Cardiac muscle cell (in vitro differentiated cells and primary cell): Measurements from ENCODE around the gene FRAT2. TPM values are rescaled to one million over a fixed set of nuclear protein-coding genes. Genes with fewer than 3 reads are reported as not detected.
A peak's percentile ranks its signal among the peaks of the same experiment; 100 is the strongest.

Experiments used
- DNase-seq, 2 donors: peaks; one replicate each; pipeline versions ENCODE4 v3.0.0 to v3.0.0-alpha.2; 2010 to 2017; ENCODE audit warnings: low read depth in 1 of 2, low spot score in 1 of 2
- H3K27ac ChIP-seq: fragments of 200-600 bp; sonication (generic); 2 replicates; pipeline ENCODE4 v1.5.1; 2016
- H3K27me3 ChIP-seq: fragments of 200-600 bp; sonication (generic); 2 replicates; pipeline ENCODE4 v1.6.0; 2016; ENCODE audit warnings: control low read depth
- H3K36me3 ChIP-seq: fragments of 200-600 bp; sonication (generic); 2 replicates; pipeline ENCODE4 v1.5.1; 2016; ENCODE audit warnings: control low read depth
- H3K4me1 ChIP-seq: fragments of 200-600 bp; sonication (generic); 2 replicates; pipeline ENCODE4 v1.8.1; 2017; ENCODE audit warnings: low read depth, mild to moderate bottlenecking, mixed run types
- H3K4me3 ChIP-seq: fragments of 200-600 bp; sonication (generic); 2 replicates; pipeline ENCODE4 v1.5.1; 2016; ENCODE audit warnings: mild to moderate bottlenecking
- H3K9me3 ChIP-seq: fragments of 200-600 bp; sonication (generic); 2 replicates; pipeline ENCODE4 v1.5.1; 2017; ENCODE audit warnings: low read depth, mild to moderate bottlenecking, control low read depth
- CTCF ChIP-seq: IDR thresholded peaks from 2 replicates; pipeline ENCODE4 v1.5.1; 2012; ENCODE audit warnings: low read depth, mild to moderate bottlenecking, low read length
- polyA plus RNA-seq: library from polyadenylated mRNA; unstranded; fragments of >200 nt; fragmentation: Nextera tagmentation; extraction: Ambion mirVana; gene quantifications from 2 replicates; pipeline ENCODE4 v1.2.1, GENCODE V29; 2016
- total RNA-seq: library from RNA; depleted of rRNA; stranded (reverse); fragments of >200 nt; gene quantifications from 2 replicates; pipeline ENCODE4 v1.2.3, GENCODE V29; 2016

The FRAT2 gene
- total and polyA plus RNA-seq, 2 experiments from 2014 or later: 30.1 to 30.6 TPM

GRCh38 chr10:97329766-97330165 lies 4.8 kb downstream of the FRAT2 start:
- H3K27ac ChIP-seq: no peak overlapping the region
- H3K4me3 ChIP-seq: no peak overlapping the region
- TF ChIP-seq CTCF: no peak
- no peaks in the 10 kb centered on the region for H3K36me3 ChIP-seq
- no peaks in the 10 kb centered on the region for H3K27me3 ChIP-seq
- DNase-seq: no peak
- no peaks in the 10 kb centered on the region for H3K9me3 ChIP-seq
- peaks cover 46% of the 10 kb centered on the region for H3K4me1 ChIP-seq

GRCh38 chr10:97328646-97329453 lies 5.7 kb downstream of the FRAT2 start:
- no peaks in the 10 kb centered on the region for H3K27me3 ChIP-seq
- DNase-seq: no peak
- H3K4me1 ChIP-seq: peaks cover 46% of the 10 kb centered on the region
- TF ChIP-seq CTCF: no peak
- H3K9me3 ChIP-seq: no peaks in the 10 kb centered on the region
- H3K4me3 ChIP-seq: no peak overlapping the region
- peak overlapping the region; percentile 20 for H3K27ac ChIP-seq
- H3K36me3 ChIP-seq: no peaks in the 10 kb centered on the region

GRCh38 chr10:97327348-97328294 lies 6.9 kb downstream of the FRAT2 start:
- Histone ChIP-seq H3K36me3 (no peaks in the 10 kb centered on the region), H3K27me3 (no peaks in the 10 kb centered on the region), H3K4me1 (peaks cover 46% of the 10 kb centered on the region), H3K27ac (peak overlapping the region; percentile 20), H3K4me3 (no peak overlapping the region), H3K9me3 (no peaks in the 10 kb centered on the region)
- TF ChIP-seq CTCF: no peak
- DNase-seq: no peak

DNA sequence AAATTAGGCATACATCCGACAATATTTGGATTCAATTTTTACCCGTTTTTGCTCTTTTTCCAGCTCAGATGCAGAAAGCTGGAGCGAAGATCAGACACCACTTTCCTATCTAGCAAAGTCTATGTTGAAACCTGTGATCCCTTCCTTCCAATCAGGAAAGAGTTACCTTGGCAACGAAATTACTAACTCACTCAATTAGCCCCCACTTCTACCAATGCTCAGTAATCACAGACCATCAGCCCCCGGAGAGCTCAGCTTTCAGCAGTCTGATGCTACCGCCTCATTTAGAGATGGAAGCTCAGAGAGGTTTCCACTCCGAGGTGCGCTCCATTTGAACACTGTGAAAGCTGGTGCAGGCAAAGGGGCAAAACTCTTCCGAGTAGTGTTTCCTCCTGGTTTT lies 8.8 kb downstream of the FRAT2 start:
- Histone ChIP-seq H3K4me1 (peaks cover 45% of the 10 kb centered on the region), H3K4me3 (no peak overlapping the region), H3K27me3 (no peaks in the 10 kb centered on the region), H3K36me3 (no peaks in the 10 kb centered on the region), H3K27ac (peak overlapping the region; percentile 5), H3K9me3 (no peaks in the 10 kb centered on the region)
- DNase-seq: no peak
- TF ChIP-seq CTCF: no peak

GRCh38 chr10:97323501-97323900 lies 11.0 kb downstream of the FRAT2 start:
- Histone ChIP-seq H3K36me3 (no peaks in the 10 kb centered on the region), H3K27ac (no peak overlapping the region), H3K4me1 (peaks cover 29% of the 10 kb centered on the region), H3K9me3 (no peaks in the 10 kb centered on the region), H3K4me3 (no peak overlapping the region), H3K27me3 (no peaks in the 10 kb centered on the region)
- no peak for TF ChIP-seq CTCF
- DNase-seq: no peak
